ENCODE data around the gene OR4F16.
"Not testable (repeated sequence)": the region's sequence is repeated elsewhere in the genome, so short reads cannot be mapped to it uniquely, and the experiment has no call there.

OR4F16 gene

GRCh38 chr1:686554-686953 is at the start of gene OR4F16:
OR4F16 (minus strand) TSS chr1:686654; CDS start chr1:686654, 0 bp downstream.
- DNase-seq, result not testable (repeated sequence)

GRCh38 chr1:733649-734048 is 47.2 kb upstream of the OR4F16 start:
- DNase-seq, result not testable (repeated sequence)

- not testable (repeated sequence) for DNase-seq
Observed at GRCh38 chr1:727040-727439, 40.6 kb upstream of the OR4F16 start.

Measured in bone marrow (tissue), 2 donors.